ENCODE measurements around the gene ADGRG6. TPM values are rescaled to one million over a fixed set of nuclear protein-coding genes. Genes with fewer than 3 reads are reported as not detected.

ADGRG6 gene
- total RNA-seq, 1 experiment from 2014 or later = 259 TPM

DNA sequence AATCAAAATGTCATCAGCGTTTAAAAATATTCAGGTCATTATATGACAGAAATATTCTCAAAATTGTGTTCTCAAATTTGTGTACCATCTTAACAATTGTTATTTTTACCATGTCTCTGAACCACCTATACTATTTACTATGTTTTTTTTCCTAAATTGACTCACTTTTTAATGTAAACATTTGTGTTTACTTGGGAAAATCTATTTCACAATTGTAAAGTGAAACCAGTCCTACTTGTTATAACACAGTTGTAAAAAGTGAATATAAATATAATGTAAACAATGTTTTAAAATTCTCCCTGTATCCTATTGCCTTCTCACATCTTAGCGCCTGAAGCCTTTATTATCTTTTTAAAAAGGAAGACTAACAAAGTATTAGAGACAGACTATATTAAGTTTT, 83.5 kb downstream of the ADGRG6 start:
- Histone ChIP-seq H3K4me1 (ENCODE audit: control insufficient read depth, insufficient read depth, low read length) (peaks cover 91% of the 10 kb centered on the region), H3K27ac (ENCODE audit: low read length) (peak overlapping the region; percentile 100), H3K4me3 (ENCODE audit: low read depth in 2 of 2, low read length in 2 of 2) (no peak overlapping the region), H3K36me3 (ENCODE audit: control insufficient read depth, insufficient read depth, low read length) (peaks cover 18% of the 10 kb centered on the region; the same call in 1 of the 2 replicates), H3K9me3 (ENCODE audit: control insufficient read depth, insufficient read depth, low read depth, low read length) (no peaks in the 10 kb centered on the region), H3K27me3 (ENCODE audit: control insufficient read depth, insufficient read depth, low read length) (no peaks in the 10 kb centered on the region)
- BruUV-seq (replicated peaks) = no TSS peak
- DNase-seq (ENCODE audit: low read depth, low spot score) = no peak
- CTCF ChIA-PET = no interaction called here
- POLR2A ChIA-PET = no interaction called here
- ATAC-seq = no peak
- in situ Hi-C loops (cut with HindIII; ENCODE audit: low pct_unique_long_range_greater_than_20kb, low sequenced_read_pairs) = no loop called here
- intact Hi-C loops (cut with micrococcal nuclease; ENCODE audit: unreplicated experiment) = no loop called here
- TF ChIP-seq SIN3A (IDR thresholded peaks at IDR 0.05; ENCODE audit: borderline replicate concordance, insufficient read depth, low read depth, low read length) (no peak), POLR2AphosphoS5 (IDR thresholded peaks at IDR 0.05; ENCODE audit: low read depth, low read length) (no peak), TCF7L2 (IDR thresholded peaks at IDR 0.05; ENCODE audit: low read depth, low read length) (no peak)
- TF ChIP-seq, protein P1, sequence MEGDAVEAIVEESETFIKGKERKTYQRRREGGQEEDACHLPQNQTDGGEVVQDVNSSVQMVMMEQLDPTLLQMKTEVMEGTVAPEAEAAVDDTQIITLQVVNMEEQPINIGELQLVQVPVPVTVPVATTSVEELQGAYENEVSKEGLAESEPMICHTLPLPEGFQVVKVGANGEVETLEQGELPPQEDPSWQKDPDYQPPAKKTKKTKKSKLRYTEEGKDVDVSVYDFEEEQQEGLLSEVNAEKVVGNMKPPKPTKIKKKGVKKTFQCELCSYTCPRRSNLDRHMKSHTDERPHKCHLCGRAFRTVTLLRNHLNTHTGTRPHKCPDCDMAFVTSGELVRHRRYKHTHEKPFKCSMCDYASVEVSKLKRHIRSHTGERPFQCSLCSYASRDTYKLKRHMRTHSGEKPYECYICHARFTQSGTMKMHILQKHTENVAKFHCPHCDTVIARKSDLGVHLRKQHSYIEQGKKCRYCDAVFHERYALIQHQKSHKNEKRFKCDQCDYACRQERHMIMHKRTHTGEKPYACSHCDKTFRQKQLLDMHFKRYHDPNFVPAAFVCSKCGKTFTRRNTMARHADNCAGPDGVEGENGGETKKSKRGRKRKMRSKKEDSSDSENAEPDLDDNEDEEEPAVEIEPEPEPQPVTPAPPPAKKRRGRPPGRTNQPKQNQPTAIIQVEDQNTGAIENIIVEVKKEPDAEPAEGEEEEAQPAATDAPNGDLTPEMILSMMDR (IDR thresholded peaks at IDR 0.05) = no peak
- TF ChIP-seq, protein P2, sequence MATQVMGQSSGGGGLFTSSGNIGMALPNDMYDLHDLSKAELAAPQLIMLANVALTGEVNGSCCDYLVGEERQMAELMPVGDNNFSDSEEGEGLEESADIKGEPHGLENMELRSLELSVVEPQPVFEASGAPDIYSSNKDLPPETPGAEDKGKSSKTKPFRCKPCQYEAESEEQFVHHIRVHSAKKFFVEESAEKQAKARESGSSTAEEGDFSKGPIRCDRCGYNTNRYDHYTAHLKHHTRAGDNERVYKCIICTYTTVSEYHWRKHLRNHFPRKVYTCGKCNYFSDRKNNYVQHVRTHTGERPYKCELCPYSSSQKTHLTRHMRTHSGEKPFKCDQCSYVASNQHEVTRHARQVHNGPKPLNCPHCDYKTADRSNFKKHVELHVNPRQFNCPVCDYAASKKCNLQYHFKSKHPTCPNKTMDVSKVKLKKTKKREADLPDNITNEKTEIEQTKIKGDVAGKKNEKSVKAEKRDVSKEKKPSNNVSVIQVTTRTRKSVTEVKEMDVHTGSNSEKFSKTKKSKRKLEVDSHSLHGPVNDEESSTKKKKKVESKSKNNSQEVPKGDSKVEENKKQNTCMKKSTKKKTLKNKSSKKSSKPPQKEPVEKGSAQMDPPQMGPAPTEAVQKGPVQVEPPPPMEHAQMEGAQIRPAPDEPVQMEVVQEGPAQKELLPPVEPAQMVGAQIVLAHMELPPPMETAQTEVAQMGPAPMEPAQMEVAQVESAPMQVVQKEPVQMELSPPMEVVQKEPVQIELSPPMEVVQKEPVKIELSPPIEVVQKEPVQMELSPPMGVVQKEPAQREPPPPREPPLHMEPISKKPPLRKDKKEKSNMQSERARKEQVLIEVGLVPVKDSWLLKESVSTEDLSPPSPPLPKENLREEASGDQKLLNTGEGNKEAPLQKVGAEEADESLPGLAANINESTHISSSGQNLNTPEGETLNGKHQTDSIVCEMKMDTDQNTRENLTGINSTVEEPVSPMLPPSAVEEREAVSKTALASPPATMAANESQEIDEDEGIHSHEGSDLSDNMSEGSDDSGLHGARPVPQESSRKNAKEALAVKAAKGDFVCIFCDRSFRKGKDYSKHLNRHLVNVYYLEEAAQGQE (IDR thresholded peaks at IDR 0.05; ENCODE audit: insufficient read depth in 1 of 2, low read depth in 2 of 2, low read length in 1 of 2) = no peak

DNA sequence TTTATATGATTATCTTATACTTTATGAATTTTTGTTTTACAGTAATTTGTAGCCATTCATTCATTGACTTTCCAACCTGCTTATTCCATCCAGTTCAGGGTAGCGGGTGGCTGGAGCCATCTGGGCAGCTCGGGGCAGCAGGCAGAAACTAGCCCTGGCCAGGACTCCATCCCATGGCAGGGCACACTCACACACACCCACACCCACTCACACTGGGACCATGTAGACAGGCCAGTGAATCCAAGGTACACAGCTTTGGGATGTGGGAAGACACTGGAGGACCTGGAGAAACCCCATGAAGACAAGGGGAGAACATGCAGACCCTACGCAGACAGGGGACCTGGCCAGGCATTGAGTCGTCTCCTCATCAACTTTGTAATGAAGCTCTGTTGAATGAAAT, 84.8 kb downstream of the ADGRG6 start:
- peaks cover 30% of the 10 kb centered on the region; the same call in 1 of the 2 replicates for H3K36me3 ChIP-seq (ENCODE audit: control insufficient read depth, insufficient read depth, low read length)
- peak overlapping the region; percentile 100 for H3K27ac ChIP-seq (ENCODE audit: low read length)
- DNase-seq (ENCODE audit: low read depth, low spot score) (no peak), ATAC-seq (0 out of 2 replicates have a peak, but pooled peaks have one; percentile 31)
- BruUV-seq (replicated peaks) = no TSS peak
- CTCF ChIA-PET = interaction anchor here (1.7 kb wide), 1 partner anchor 85 kb away, joined by 5 read pairs; the partner anchor contains the start of gene ADGRG6
- TF ChIP-seq, protein P2 (IDR thresholded peaks at IDR 0.05; ENCODE audit: insufficient read depth in 1 of 2, low read depth in 2 of 2, low read length in 1 of 2) = no peak
- TF ChIP-seq SIN3A (IDR thresholded peaks at IDR 0.05; ENCODE audit: borderline replicate concordance, insufficient read depth, low read depth, low read length) (no peak), TCF7L2 (IDR thresholded peaks at IDR 0.05; ENCODE audit: low read depth, low read length) (no peak), POLR2AphosphoS5 (IDR thresholded peaks at IDR 0.05; ENCODE audit: low read depth, low read length) (no peak)
- TF ChIP-seq, protein P1 (IDR thresholded peaks at IDR 0.05) = no peak
- no peak overlapping the region for H3K4me3 ChIP-seq (ENCODE audit: low read depth in 2 of 2, low read length in 2 of 2)
- peaks cover 78% of the 10 kb centered on the region for H3K4me1 ChIP-seq (ENCODE audit: control insufficient read depth, insufficient read depth, low read length)
- intact Hi-C loops (cut with micrococcal nuclease; ENCODE audit: unreplicated experiment) = no loop called here
- in situ Hi-C loops (cut with HindIII; ENCODE audit: low pct_unique_long_range_greater_than_20kb, low sequenced_read_pairs) = no loop called here
- H3K9me3 ChIP-seq (ENCODE audit: control insufficient read depth, insufficient read depth, low read depth, low read length) = no peaks in the 10 kb centered on the region
- POLR2A ChIA-PET = interaction anchor here (0.6 to 0.7 kb wide), 2 partner anchors 44 to 61 kb away, joined by 3 read pairs; no protein-coding TSS in a partner anchor
- no peaks in the 10 kb centered on the region for H3K27me3 ChIP-seq (ENCODE audit: control insufficient read depth, insufficient read depth, low read length)
